ENCODE results near the gene MPRIP. TPM values are rescaled to one million over a fixed set of nuclear protein-coding genes. Genes with fewer than 3 reads are reported as not detected.

MPRIP gene
- total and polyA plus RNA-seq, 8 donors = 80.2 to 518 (median 190) TPM

- Histone ChIP-seq H3K4me1 (no peaks in the 10 kb centered on the region), H3K36me3 (peaks cover 85 to 100% (median 100%) of the 10 kb centered on the region in 4 donors), H3K4me3 (no peak overlapping the region), H3K27me3 (no peaks in the 10 kb centered on the region), H3K9me3 (no peaks in the 10 kb centered on the region), H3K27ac (no peak overlapping the region)
- DNase-seq = no peak
- 92 to 96% (median 94%) methylated on average over 4 of the region's 4 CpGs for WGBS, 5 donors
- TF ChIP-seq CTCF (IDR thresholded peaks at IDR 0.05) (no peak), POLR2AphosphoS5 (IDR thresholded peaks at IDR 0.05) (no peak), POLR2A (IDR thresholded peaks at IDR 0.05) (no peak), EP300 (IDR thresholded peaks at IDR 0.05) (no peak)
- intact Hi-C loops (cut with DNase I; ENCODE audit: low total_unique reads) = no loop called here
Observed at GRCh38 chr17:17159571-17159970, 117.3 kb downstream of the MPRIP start.

DNA sequence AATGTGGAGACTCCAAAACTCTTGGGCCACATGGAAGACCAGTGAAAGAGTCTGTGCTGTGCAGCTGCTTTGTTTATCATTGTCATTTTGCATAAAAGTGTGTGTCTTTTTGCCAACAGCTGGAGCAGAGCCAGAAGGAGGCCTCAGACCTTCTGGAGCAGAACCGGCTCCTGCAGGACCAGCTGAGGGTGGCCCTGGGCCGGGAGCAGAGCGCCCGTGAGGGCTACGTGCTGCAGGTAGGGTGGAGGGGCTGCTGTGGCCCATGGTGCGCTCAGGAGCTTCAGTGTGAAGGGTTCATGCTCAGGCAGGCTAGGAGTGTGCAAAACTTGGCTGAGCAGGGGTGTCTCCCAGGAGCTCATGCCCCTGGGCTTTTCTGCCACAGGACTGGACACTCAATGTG, 118.9 kb downstream of the MPRIP start:
- H3K27me3 ChIP-seq = no peaks in the 10 kb centered on the region
- no peaks in the 10 kb centered on the region for H3K9me3 ChIP-seq
- intact Hi-C loops (cut with DNase I; ENCODE audit: low total_unique reads) = no loop called here
- peaks cover 82 to 100% (median 100%) of the 10 kb centered on the region in 4 donors for H3K36me3 ChIP-seq
- H3K27ac ChIP-seq = no peak overlapping the region
- no peak for DNase-seq
- no peak for TF ChIP-seq POLR2AphosphoS5 (IDR thresholded peaks at IDR 0.05)
- no peak for TF ChIP-seq CTCF (IDR thresholded peaks at IDR 0.05)
- no peak for TF ChIP-seq EP300 (IDR thresholded peaks at IDR 0.05)
- TF ChIP-seq POLR2A (IDR thresholded peaks at IDR 0.05) = no peak
- H3K4me3 ChIP-seq = no peak overlapping the region
- H3K4me1 ChIP-seq = no peaks in the 10 kb centered on the region
- 78 to 100% (median 81%) methylated on average over 1 to 6 of the region's 6 CpGs for WGBS, 5 donors

- TF ChIP-seq POLR2AphosphoS5 (IDR thresholded peaks at IDR 0.05) = no peak
- no peak for TF ChIP-seq POLR2A (IDR thresholded peaks at IDR 0.05)
- TF ChIP-seq CTCF (IDR thresholded peaks at IDR 0.05) = no peak
- no peak for TF ChIP-seq EP300 (IDR thresholded peaks at IDR 0.05)
- no peaks in the 10 kb centered on the region for H3K9me3 ChIP-seq
- no peaks in the 10 kb centered on the region for H3K27me3 ChIP-seq
- intact Hi-C loops (cut with DNase I; ENCODE audit: low total_unique reads) = no loop called here
- peaks cover 82 to 100% (median 100%) of the 10 kb centered on the region in 4 donors for H3K36me3 ChIP-seq
- WGBS, 5 donors = 68 to 85% (median 80%) methylated on average over 4 of the region's 4 CpGs
- DNase-seq = no peak
- no peaks in the 10 kb centered on the region for H3K4me1 ChIP-seq
- no peak overlapping the region for H3K27ac ChIP-seq
- H3K4me3 ChIP-seq = no peak overlapping the region
Observed at GRCh38 chr17:17161759-17162158, 119.5 kb downstream of the MPRIP start.

GRCh38 chr17:17164156-17164555, 121.9 kb downstream of the MPRIP start:
- intact Hi-C loops (cut with DNase I; ENCODE audit: low total_unique reads) = no loop called here
- Histone ChIP-seq H3K36me3 (peaks cover 74 to 100% (median 100%) of the 10 kb centered on the region in 4 donors), H3K27me3 (no peaks in the 10 kb centered on the region), H3K9me3 (no peaks in the 10 kb centered on the region), H3K27ac (no peak overlapping the region), H3K4me3 (no peak overlapping the region), H3K4me1 (no peaks in the 10 kb centered on the region)
- WGBS, 5 donors = 94 to 95% (median 94%) methylated on average over 25 of the region's 25 CpGs
- TF ChIP-seq EP300 (IDR thresholded peaks at IDR 0.05) = no peak
- no peak for TF ChIP-seq CTCF (IDR thresholded peaks at IDR 0.05)
- no peak for TF ChIP-seq POLR2A (IDR thresholded peaks at IDR 0.05)
- TF ChIP-seq POLR2AphosphoS5 (IDR thresholded peaks at IDR 0.05) = no peak
- no peak for DNase-seq
